ENCODE data around the gene AP1B1. TPM values are rescaled to one million over a fixed set of nuclear protein-coding genes. Genes with fewer than 3 reads are reported as not detected.

The AP1B1 gene
- total and polyA plus RNA-seq, 2 of the 4 experiments (the other 2 are of a cell fraction), result 55.7 to 70.8 TPM

- H2BK120ac ChIP-seq (ENCODE audit: low read depth, low read length), result no peak overlapping the region
- no peaks in the 10 kb centered on the region for H3K9me3 ChIP-seq (ENCODE audit: control insufficient read depth, insufficient read depth, low read length)
- no peak overlapping the region for H2BK5ac ChIP-seq (ENCODE audit: low read depth, low read length, poor library complexity, severe bottlenecking)
- in situ Hi-C loops (cut with MboI; ENCODE audit: low sequenced_read_pairs) (no loop called here), dilution Hi-C loops (cut with HindIII; ENCODE audit: low sequenced_read_pairs, unreplicated experiment) (no loop called here), intact Hi-C loops (cut with micrococcal nuclease) (no loop called here)
- ATAC-seq (ENCODE audit: low read depth), result no peak
- H3K27me3 ChIP-seq (ENCODE audit: control insufficient read depth, insufficient read depth, low read length), result no peaks in the 10 kb centered on the region
- H3K23ac ChIP-seq (ENCODE audit: low read depth, low read length), result no peak overlapping the region
- H2AFZ ChIP-seq (replicated peaks; ENCODE audit: low read length, poor library complexity), result no peak overlapping the region
- BruUV-seq (replicated peaks), result no TSS peak
- no peak for DNase-seq
- H3K4me1 ChIP-seq (ENCODE audit: control insufficient read depth, insufficient read depth, low read length), result peaks cover 9% of the 10 kb centered on the region
- no peak overlapping the region for H2AK5ac ChIP-seq (ENCODE audit: low read depth, low read length)
- H2AK9ac ChIP-seq (replicated peaks; ENCODE audit: low read depth, low read length, poor library complexity), result no peak overlapping the region
- H4K8ac ChIP-seq (ENCODE audit: low read depth in 2 of 2, low read length in 2 of 2), result no peak overlapping the region
- TF ChIP-seq ELK1 (IDR thresholded peaks at IDR 0.05; ENCODE audit: borderline replicate concordance, low read depth, low read length) (no peak), FOS (IDR thresholded peaks at IDR 0.05; ENCODE audit: low read depth, low read length) (no peak), SMC3 (IDR thresholded peaks at IDR 0.05; ENCODE audit: low read depth, low read length) (no peak), MXI1 (IDR thresholded peaks at IDR 0.05; ENCODE audit: borderline replicate concordance, low read depth, low read length) (no peak), CHD1 (IDR thresholded peaks at IDR 0.05; ENCODE audit: low read depth, low read length) (no peak), POLR2A (IDR thresholded peaks at IDR 0.05; ENCODE audit: low read depth, low read length) (no peak), RCOR1 (IDR thresholded peaks at IDR 0.05; ENCODE audit: insufficient replicate concordance, low read length) (no peak), MAFK (IDR thresholded peaks at IDR 0.05; ENCODE audit: low read depth, low read length) (no peak), NFE2L2 (IDR thresholded peaks at IDR 0.05; ENCODE audit: low read depth, low read length) (no peak), RAD21 (IDR thresholded peaks at IDR 0.05; ENCODE audit: low read length) (no peak), MAZ (IDR thresholded peaks at IDR 0.05; ENCODE audit: borderline replicate concordance, low read depth, low read length) (no peak)
- TF ChIP-seq, protein P1, sequence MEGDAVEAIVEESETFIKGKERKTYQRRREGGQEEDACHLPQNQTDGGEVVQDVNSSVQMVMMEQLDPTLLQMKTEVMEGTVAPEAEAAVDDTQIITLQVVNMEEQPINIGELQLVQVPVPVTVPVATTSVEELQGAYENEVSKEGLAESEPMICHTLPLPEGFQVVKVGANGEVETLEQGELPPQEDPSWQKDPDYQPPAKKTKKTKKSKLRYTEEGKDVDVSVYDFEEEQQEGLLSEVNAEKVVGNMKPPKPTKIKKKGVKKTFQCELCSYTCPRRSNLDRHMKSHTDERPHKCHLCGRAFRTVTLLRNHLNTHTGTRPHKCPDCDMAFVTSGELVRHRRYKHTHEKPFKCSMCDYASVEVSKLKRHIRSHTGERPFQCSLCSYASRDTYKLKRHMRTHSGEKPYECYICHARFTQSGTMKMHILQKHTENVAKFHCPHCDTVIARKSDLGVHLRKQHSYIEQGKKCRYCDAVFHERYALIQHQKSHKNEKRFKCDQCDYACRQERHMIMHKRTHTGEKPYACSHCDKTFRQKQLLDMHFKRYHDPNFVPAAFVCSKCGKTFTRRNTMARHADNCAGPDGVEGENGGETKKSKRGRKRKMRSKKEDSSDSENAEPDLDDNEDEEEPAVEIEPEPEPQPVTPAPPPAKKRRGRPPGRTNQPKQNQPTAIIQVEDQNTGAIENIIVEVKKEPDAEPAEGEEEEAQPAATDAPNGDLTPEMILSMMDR (conservative IDR thresholded peaks at IDR 0.05; ENCODE audit: low read depth, low read length), result no peak
- no peak overlapping the region for H4K5ac ChIP-seq (ENCODE audit: low read depth, low read length)
- POLR2A ChIA-PET (ENCODE audit: unreplicated experiment), result no interaction called here
- no peak overlapping the region for H4K91ac ChIP-seq (ENCODE audit: insufficient read depth, low read depth, low read length)
- peaks cover 5% of the 10 kb centered on the region; the same call in 1 of the 2 replicates for H3K9me1 ChIP-seq (ENCODE audit: insufficient read depth, low read length)
- no peak overlapping the region for H3K27ac ChIP-seq (ENCODE audit: insufficient read depth, low read length)
- CTCF ChIA-PET, result no interaction called here
- WGBS, 2 experiments (ENCODE audit: extremely low coverage in 2 of 2, insufficient read length in 1 of 2), result 89% methylated on average over 6 of the region's 12 CpGs; no CpG with 5 or more reads in 1 of the 2 experiments
- H3K14ac ChIP-seq (replicated peaks; ENCODE audit: low read depth, low read length), result no peak overlapping the region
- H3K56ac ChIP-seq (ENCODE audit: extremely low read depth, insufficient read depth, low read length), result no peak overlapping the region
- no peak overlapping the region for H3K4ac ChIP-seq (ENCODE audit: low read depth, low read length)
- H3K36me3 ChIP-seq (ENCODE audit: control insufficient read depth, insufficient read depth, low read length), result peaks cover 49% of the 10 kb centered on the region
- H2BK15ac ChIP-seq (ENCODE audit: low read depth, low read length), result no peak overlapping the region
- H3K79me1 ChIP-seq (ENCODE audit: low read depth in 1 of 2, low read length in 2 of 2), result peaks cover 0 to 3% of the 10 kb centered on the region in 2 experiments; a peak in 1 of 4 replicates
- H3K18ac ChIP-seq (ENCODE audit: low read depth, low read length), result no peak overlapping the region
- H2BK20ac ChIP-seq (ENCODE audit: low read depth, low read length), result no peak overlapping the region
- H4K20me1 ChIP-seq (ENCODE audit: insufficient read depth, low read length), result no peaks in the 10 kb centered on the region; the same call in none of the 2 replicates
- no peak overlapping the region for H3K4me3 ChIP-seq (ENCODE audit: insufficient read depth, low read depth, low read length)
- H3K4me2 ChIP-seq (ENCODE audit: low read depth, low read length), result no peak overlapping the region
- H3K9ac ChIP-seq (ENCODE audit: low read depth, low read length), result no peak overlapping the region
These were observed 53.5 kb downstream of the AP1B1 start for GRCh38 chr22:29334696-29335344.

Data from IMR-90 (cell line).